Measurements from ENCODE around the gene LNPK. TPM values are rescaled to one million over a fixed set of nuclear protein-coding genes. Genes with fewer than 3 reads are reported as not detected.
"Not testable (repeated sequence)": the region's sequence is repeated elsewhere in the genome, so short reads cannot be mapped to it uniquely, and the experiment has no call there.

Gene LNPK
- total RNA-seq, 1 donor from 2014 or later = 32.7 TPM

- TF ChIP-seq POLR2A (IDR thresholded peaks at IDR 0.05) (no peak), POLR2AphosphoS5 (IDR thresholded peaks at IDR 0.05; ENCODE audit: insufficient read depth in 1 of 2, low read depth in 1 of 2) (no peak), CTCF (IDR thresholded peaks at IDR 0.05) (no peak)
- Histone ChIP-seq H3K36me3 (no peaks in the 10 kb centered on the region), H3K4me3 (no peak overlapping the region), H3K4me1 (no peaks in the 10 kb centered on the region), H3K9me3 (no peaks in the 10 kb centered on the region), H3K27me3 (no peaks in the 10 kb centered on the region), H3K27ac (no peak overlapping the region)
- intact Hi-C loops (cut with DNase I) = no loop called here
- no peak for DNase-seq (ENCODE audit: extremely low spot score in 2 of 2)
Measured at GRCh38 chr2:175904035-175904434, 98.0 kb downstream of the LNPK start.

- TF ChIP-seq CTCF (IDR thresholded peaks at IDR 0.05) = no peak
- no peak for TF ChIP-seq POLR2AphosphoS5 (IDR thresholded peaks at IDR 0.05; ENCODE audit: insufficient read depth in 1 of 2, low read depth in 1 of 2)
- TF ChIP-seq POLR2A (IDR thresholded peaks at IDR 0.05) = no peak
- no peaks in the 10 kb centered on the region for H3K27me3 ChIP-seq
- H3K36me3 ChIP-seq = no peaks in the 10 kb centered on the region
- DNase-seq (ENCODE audit: extremely low spot score in 2 of 2) = no peak
- intact Hi-C loops (cut with DNase I) = no loop called here
- H3K4me1 ChIP-seq = no peaks in the 10 kb centered on the region
- no peak overlapping the region for H3K27ac ChIP-seq
- no peak overlapping the region for H3K4me3 ChIP-seq
- no peaks in the 10 kb centered on the region for H3K9me3 ChIP-seq
Measured at GRCh38 chr2:175903384-175903936, 98.6 kb downstream of the LNPK start.

- H3K27ac ChIP-seq; H3K4me3 ChIP-seq; H3K9me3 ChIP-seq; DNase-seq (ENCODE audit: extremely low spot score in 2 of 2); intact Hi-C loops (cut with DNase I); H3K4me1 ChIP-seq; H3K27me3 ChIP-seq; H3K36me3 ChIP-seq: not testable (repeated sequence)
Measured at GRCh38 chr2:175895957-175896356, 106.1 kb downstream of the LNPK start.

GRCh38 chr2:175892046-175892445, 110.0 kb downstream of the LNPK start:
- Histone ChIP-seq H3K27me3 (no peaks in the 10 kb centered on the region), H3K4me3 (no peak overlapping the region), H3K36me3 (no peaks in the 10 kb centered on the region), H3K4me1 (no peaks in the 10 kb centered on the region), H3K27ac (no peak overlapping the region), H3K9me3 (no peaks in the 10 kb centered on the region)
- DNase-seq (ENCODE audit: extremely low spot score in 2 of 2) = no peak
- intact Hi-C loops (cut with DNase I) = no loop called here
- no peak for TF ChIP-seq CTCF (IDR thresholded peaks at IDR 0.05)
- no peak for TF ChIP-seq POLR2A (IDR thresholded peaks at IDR 0.05)
- TF ChIP-seq POLR2AphosphoS5 (IDR thresholded peaks at IDR 0.05; ENCODE audit: insufficient read depth in 1 of 2, low read depth in 1 of 2) = no peak

- no peaks in the 10 kb centered on the region for H3K27me3 ChIP-seq
- H3K4me1 ChIP-seq = no peaks in the 10 kb centered on the region
- H3K36me3 ChIP-seq = no peaks in the 10 kb centered on the region
- H3K9me3 ChIP-seq = no peaks in the 10 kb centered on the region
- H3K27ac ChIP-seq = no peak overlapping the region
- H3K4me3 ChIP-seq = no peak overlapping the region
- intact Hi-C loops (cut with DNase I) = no loop called here
- no peak for TF ChIP-seq POLR2AphosphoS5 (IDR thresholded peaks at IDR 0.05; ENCODE audit: insufficient read depth in 1 of 2, low read depth in 1 of 2)
- TF ChIP-seq POLR2A (IDR thresholded peaks at IDR 0.05) = no peak
- TF ChIP-seq CTCF (IDR thresholded peaks at IDR 0.05) = no peak
- no peak for DNase-seq (ENCODE audit: extremely low spot score in 2 of 2)
Measured at GRCh38 chr2:175890636-175891242, 111.3 kb downstream of the LNPK start.

Data from vagina (tissue), 2 donors.